Measurements from ENCODE around the gene SFPQ.
"Not testable (repeated sequence)": the region's sequence is repeated elsewhere in the genome, so short reads cannot be mapped to it uniquely, and the experiment has no call there.

Gene SFPQ

DNA sequence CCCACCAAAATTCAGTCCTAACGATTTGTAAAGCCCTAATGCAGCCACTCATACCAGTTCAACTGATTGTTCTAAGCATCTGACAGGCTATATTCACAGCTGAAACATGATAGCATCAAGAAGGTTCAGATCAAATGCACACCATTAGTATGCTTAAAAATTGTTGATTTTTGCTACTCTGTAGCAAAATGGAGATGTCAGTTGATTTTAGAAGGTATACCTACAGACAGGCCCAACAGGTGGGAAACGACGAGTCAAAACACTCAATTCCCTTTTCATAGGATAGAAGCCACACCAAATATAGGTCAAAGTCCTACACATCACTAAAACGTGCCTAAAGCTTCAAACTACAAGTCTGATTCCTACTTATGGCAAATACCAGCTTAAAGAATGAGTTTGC is 6.7 kb downstream of the SFPQ start:
- no peak for DNase-seq

DNA sequence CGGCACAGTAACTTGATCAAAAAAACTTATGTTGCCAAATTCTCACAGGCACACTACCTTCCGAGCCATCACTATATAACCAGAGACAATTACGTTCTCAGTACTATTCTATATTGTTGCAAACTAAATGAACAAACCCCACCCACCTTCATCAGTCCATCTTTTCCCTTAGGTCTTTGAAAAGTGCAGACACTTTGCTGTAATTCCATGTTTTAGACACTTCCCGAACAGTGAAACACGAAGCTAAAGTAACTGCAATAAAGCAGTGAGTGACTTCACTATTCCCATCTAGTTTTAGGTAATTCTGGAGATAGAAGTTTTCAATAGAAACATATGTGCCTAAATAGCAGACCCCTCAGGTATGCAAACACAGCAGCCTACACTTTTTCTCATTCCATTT is 7.7 kb downstream of the SFPQ start:
- DNase-seq: no peak

- DNase-seq: no peak
Measured at GRCh38 chr1:35184495-35185199, 8.3 kb downstream of the SFPQ start.

- no peak for DNase-seq
Measured at GRCh38 chr1:35181790-35182455, 11.0 kb downstream of the SFPQ start.

GRCh38 chr1:35180776-35181374 is 12.1 kb downstream of the SFPQ start:
- DNase-seq: no peak

GRCh38 chr1:35179908-35180307 is 13.0 kb downstream of the SFPQ start:
- no peak for DNase-seq

DNA sequence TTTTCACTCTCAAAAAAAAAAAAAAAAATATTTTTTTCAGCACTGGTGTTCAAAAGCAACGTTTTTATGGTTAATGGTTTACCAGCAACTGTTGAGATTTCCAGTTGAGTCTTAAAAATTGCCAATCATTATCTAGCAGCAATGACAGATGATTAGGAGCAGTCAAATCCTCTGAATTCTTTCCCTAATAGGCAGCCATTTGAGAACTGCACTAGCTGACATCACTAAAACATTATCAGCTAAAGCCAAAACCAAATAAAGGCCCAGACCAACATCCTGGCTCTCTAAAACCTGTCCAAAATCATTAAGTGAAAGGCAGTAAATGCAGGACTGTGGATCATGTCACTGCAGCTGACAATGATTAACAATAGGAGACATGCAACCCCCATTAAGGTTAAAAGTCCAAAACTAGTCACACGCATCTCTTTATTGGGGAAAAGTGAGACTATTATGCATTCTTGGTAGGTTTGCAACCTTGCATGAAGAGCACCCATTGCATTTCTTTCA is 14.0 kb downstream of the SFPQ start:
- no peak for DNase-seq

GRCh38 chr1:35178295-35178695 is 14.7 kb downstream of the SFPQ start:
- no peak for DNase-seq

GRCh38 chr1:35177237-35177786 is 15.6 kb downstream of the SFPQ start:
- DNase-seq: no peak

DNA sequence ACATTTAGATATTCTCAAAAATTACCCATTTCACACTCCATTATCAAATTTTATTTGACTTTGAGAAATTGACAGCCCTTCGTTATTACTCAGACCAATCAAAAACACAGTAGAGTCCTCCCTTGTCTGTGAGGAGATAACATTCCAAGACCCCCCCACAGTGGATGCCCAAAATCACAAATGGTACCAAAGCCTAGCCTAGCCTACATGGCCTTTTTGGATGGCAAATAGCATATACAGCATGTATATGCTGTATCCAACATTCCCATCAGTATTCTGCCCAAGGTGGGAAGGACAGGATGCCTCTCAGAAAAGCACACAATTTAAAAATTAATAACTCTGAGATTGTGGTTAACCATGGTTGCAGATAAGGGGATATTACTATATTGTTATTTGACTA is 17.3 kb downstream of the SFPQ start:
- DNase-seq: no peak

DNA sequence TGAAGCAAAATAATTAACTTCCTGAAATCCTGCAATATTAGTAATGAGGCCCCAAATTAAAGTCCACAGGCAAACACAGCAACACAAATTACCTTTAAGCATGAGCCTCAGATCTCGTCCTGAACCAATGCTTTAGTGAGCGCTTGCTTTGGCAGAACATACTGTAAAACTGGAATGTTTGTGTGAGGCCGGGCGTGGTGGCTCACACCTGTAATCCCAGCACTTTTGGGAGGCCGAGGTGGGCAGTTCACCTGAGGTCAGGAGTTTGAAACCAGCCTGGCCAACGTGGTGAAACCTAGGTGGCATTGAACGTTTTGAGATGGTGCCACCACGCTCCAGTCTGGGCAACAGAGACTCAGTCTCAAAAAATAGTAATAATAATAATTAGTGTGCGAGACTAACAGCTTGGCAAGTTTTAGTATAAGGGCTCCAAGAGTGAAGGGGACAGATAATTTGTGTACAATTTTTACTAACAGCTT is 17.8 kb downstream of the SFPQ start:
- no peak for DNase-seq

DNA sequence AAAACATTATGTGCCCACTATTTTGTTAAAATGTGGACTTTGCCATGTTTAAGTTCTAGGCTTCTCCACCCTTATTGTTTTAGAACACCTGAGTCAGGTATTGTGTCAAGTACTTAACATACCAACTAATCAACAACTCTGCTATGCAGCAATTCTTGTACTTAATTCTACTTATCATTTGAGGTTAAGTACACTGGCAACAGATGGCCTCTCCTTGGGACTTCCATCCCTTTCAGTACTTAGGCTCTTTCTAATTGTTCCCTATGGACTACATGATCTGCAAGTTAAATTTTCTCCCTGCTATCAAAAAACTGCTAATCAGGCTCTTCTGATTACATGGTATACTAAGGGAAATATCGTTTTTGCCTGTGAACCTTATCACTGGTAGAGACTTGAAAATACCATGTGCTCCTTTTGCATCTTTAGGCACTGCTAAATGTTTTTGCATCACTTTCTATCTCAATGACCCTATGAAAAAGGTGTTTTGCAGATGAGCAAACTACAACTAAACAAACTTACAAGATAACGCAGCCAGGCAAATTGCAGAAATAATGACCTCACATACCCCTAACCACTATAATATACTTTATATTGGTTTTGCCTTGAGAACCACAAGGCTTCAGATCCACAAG is 18.9 kb downstream of the SFPQ start:
- no peak for DNase-seq

- no peak for DNase-seq
Measured at GRCh38 chr1:35173491-35173890, 19.5 kb downstream of the SFPQ start.

DNA sequence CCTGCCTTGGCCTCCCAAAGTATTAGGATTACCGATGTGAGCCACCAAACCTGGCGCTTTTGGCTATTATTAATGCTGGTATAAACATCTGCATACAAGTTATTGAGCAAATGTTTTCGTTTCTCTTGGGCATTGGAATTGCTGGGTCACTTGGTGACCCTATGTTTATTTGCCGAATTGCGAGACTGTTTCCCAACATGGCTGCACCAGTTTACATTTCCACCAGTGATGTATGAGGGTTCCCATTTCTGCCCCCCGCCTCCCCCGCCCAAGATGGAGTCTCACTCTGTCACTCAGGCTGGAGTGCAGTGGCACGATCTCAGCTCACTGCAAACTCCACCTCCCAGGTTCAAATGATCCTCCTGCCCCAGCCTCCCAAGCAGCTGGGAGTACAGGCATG is 20.9 kb downstream of the SFPQ start:
- DNase-seq: no peak

DNA sequence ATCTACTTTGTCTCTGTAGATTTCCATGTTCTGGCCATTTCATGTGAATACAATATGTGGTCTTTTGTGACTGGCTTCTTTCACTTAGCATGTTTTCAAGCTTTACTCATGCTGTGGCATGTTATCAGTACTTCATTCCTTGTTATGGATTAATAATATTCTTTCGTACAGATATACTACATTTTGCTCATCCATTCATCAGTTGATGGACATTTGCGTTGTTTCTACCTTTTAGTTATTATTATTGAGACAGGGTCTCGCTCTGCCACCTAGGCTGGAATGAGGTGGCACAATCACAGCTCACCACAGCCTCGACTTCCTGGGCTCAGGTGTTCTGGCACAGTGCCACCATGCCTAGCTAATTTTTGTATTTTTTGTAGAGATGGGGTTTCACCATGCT is 21.4 kb downstream of the SFPQ start:
- DNase-seq: no peak

- no peak for DNase-seq
Measured at GRCh38 chr1:35164893-35165292, 28.1 kb downstream of the SFPQ start.

- no peak for DNase-seq
Measured at GRCh38 chr1:35151220-35151619, 41.7 kb downstream of the SFPQ start.

DNA sequence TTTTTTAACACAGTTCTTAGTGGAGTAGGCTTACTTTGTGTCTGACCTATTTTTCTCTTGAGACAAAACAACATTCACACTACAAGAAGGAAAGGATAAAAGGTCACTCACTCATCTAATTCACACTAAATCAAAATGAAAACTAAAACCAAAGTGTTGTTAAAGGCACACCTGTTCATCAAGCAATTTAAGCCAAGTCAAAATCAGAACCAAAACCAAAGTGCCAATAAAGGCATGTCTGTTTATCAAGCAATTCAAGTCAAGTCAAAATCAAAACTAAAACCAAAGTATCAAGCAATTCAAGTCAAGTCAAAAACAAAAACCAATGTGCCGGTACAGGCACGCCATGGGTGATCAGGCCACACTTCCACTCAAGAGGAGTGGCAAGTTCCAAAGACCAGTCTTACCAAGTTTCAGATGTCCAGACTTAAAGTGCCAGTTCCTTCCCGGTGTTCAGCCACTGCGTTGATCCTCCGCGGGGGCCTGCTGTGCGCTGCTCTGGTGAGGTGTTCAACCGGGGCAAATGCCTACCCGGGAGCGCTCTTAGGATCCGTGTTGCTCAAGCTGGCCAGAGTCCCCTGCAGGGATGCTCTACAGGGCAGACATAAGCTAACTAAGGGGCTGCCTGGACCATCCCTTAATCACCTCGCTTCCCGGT is 46.9 kb downstream of the SFPQ start:
- not testable (repeated sequence) for DNase-seq

DNA sequence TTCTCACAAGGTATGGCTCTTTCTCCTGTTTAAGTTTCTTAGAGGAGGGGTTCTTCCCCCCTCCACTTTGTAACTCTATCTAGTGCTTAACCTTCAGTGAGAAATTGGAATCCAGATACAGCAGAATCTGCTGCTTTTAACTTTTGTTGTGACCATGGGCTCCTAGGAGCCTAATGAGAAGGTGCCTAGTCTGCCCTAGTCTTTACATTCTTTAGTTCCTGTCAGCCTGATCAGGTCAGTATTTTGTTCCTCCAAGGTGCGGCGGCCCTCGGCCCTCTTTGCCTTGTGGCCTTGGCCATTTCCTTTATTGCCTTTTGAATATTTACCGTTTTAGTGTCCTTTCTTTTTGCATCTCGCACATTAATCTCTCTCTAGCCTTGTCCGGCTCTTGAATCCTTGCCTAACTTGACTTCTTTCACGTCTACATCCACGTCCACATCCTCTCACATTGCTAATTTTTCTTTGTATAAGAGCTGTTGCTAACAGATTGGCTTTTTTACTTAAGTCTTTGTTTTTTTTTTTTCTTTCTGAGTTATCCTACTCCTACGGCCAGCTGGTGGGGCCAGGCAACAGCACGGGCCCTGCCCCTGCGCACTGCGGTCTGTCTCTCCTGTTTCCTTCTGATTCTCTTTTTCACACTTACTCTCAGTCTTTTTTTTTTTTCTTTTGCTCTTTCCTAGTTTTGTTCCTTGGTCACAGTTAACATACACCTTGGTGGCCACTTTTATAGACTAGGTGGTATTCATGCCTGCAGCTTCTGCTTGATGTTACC is 49.0 kb downstream of the SFPQ start:
- DNase-seq: no peak

- not testable (repeated sequence) for DNase-seq
Measured at GRCh38 chr1:35142728-35143127, 50.2 kb downstream of the SFPQ start.

GRCh38 chr1:35142294-35142693 is 50.7 kb downstream of the SFPQ start:
- not testable (repeated sequence) for DNase-seq

DNA sequence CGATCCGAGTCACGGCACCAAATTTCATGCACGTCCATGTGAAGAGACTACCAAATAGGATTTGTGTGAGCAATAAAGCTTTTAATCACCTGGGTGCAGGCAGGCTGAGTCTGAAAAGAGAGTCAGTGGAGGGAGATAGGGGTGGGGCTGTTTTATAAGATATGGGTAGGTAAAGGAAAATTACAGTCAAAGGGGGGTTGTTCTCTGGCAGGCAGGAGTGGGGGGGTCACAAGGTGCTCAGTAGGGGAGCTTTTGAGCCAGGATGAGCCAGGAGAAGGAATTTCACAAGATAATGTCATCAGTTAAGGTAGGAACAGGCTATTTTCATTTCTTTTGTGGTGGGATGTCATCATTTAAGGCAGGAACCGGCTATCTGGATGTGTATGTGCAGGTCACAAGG is 55.4 kb downstream of the SFPQ start:
- DNase-seq: not testable (repeated sequence)

Measured in NCI-H187 (cell line).